Cardiac septum (tissue), 1 donor: ENCODE data around the gene TCEANC. TPM values are rescaled to one million over a fixed set of nuclear protein-coding genes. Genes with fewer than 3 reads are reported as not detected.

Experiments used
- DNase-seq: peaks from one replicate; pipeline ENCODE4 v3.0.0-alpha.2; 2020; ENCODE audit warnings: low spot score
- intact Hi-C: fragments of 100-400 bp; cut with DNase I; formaldehyde crosslinking; loops from one replicate; pipeline ENCODE4 v1.14.0; 2022
- total RNA-seq: library from RNA; stranded (reverse); fragmentation: NEBNext Ultra II Directional; extraction: Animal tissue kit (Norgen Biotek cat#: 25700); gene quantifications from one replicate; pipeline ENCODE4 v1.2.1, GENCODE V29; 2021
- donor health status: DM: no; HTN: no; CAD: no.

The TCEANC gene
- total RNA-seq, 1 donor from 2014 or later, result 6.4 TPM

DNA sequence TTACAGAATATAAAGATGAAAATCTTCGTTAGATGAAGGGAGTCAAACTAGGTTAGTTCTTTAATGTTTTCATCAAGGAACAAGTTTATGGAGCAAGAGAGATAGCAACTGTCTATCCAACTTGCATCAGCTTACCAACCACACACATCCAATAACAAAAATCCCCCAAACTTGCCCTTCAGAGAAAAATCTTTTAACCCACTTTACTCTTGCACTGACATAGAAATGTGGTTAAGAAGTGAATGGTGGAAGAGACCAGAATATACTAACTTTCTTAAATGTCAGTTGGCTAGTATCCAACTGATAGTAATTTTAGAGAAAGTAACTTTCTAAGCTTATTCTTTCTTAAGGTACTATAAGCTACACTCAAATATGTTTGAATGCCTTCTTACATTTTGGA, 34.3 kb downstream of the TCEANC start:
- intact Hi-C loops, result loop anchor here (5.0 kb wide), 1 partner anchor 35 kb away; the partner anchor contains the start of gene TCEANC
- DNase-seq, result no peak

DNA sequence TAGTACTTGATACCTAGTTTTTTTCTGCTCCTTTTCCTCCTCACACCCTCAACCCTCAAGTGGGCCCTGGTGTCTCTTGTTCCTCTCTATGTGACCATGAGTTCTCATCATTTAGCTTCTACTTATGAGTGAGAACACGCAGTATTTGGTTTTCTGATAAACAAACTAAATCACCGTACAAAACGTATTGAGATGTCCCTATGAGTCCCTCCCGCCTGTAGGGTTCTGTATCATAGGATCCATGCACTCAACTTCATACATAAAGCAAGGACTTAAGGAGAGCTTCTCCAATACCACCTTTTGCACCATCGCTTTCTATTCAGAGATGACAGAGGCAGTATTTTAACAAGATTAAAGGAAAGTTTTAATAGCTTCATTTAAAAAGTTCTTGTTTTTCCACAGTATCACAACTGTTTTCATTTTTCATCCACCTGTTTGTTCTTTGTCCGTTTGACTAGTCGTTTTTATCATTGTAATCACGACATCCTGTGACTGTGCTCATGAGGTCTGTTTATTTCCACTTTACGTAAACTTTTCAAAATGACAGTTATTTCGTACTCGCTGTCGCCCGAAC, 35.5 kb downstream of the TCEANC start:
- intact Hi-C loops, result loop anchor here (5.0 kb wide), 1 partner anchor 36 kb away; the partner anchor contains the start of gene TCEANC
- DNase-seq, result no peak

DNA sequence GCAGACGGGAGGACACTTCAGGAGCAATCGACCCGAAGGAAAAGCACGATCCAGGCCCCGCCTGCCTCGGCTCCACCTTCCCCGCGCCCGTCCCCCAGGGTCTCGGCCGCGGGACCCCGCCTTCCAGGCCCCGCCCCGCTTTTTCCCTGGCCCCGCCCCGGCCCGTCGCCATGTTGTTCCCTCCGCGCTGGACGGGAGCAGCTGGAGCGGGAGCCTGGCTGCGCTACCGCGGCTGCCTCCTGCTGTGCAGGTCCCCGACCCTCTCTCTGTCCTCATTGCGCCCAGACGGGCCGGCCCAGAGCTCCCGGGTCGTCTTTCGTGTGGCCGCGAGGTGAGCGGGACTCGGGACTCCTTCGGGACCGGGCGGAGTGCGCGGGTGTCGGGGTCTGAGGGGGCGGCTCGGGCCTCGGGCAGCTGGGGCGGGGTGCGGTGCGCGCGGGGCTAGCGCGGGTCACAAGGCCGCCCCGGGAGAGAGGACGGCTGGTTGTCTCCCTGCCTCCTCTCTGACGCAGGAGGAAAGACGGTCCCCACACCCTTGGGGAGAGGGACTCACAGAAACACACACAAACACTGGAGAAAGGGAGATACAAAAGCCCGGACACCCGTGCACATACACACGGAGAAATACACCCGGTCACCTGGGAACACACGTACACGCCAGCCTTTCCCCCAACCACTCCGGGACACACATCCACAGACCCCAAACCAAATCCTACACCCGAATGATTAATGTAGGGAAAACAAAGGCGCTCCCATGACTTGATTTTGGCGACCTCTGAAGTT, 36.2 kb downstream of the TCEANC start, which contains the start of gene RAB9A:
TSS of gene RAB9A (plus strand) at position 171 of the 783 bp plus-strand sequence. CDS start 19,619 bp downstream, outside the sequence.
- peak; percentile 93 for DNase-seq
- intact Hi-C loops, result loop anchor here (5.0 kb wide), 1 partner anchor 37 kb away; the partner anchor contains the start of gene TCEANC

DNA sequence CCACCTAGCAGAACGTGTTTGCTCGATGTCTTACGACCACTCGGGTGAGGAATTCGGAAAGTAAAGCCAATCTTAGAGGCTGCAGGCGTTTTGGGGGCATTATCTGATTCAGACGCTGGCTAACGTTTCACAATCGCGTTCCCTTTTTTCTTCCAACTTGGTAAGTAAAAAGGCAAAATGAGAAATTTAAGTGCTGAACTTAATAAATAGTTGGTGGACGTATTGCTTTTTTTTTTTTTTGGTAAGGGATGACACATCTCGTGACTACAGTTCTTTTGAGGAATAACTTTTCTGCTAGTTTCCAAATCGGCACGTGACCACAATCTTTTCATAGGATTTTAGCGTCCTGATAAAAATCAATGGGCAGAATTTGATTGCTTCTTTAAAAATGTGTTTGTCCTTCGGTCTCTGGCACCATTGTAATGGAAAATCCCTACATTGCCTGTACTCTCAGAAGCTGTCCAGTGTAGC, 36.8 kb downstream of the TCEANC start:
- no peak for DNase-seq
- intact Hi-C loops, result loop anchor here (5.0 kb wide), 1 partner anchor 37 kb away; the partner anchor contains the start of gene TCEANC

DNA sequence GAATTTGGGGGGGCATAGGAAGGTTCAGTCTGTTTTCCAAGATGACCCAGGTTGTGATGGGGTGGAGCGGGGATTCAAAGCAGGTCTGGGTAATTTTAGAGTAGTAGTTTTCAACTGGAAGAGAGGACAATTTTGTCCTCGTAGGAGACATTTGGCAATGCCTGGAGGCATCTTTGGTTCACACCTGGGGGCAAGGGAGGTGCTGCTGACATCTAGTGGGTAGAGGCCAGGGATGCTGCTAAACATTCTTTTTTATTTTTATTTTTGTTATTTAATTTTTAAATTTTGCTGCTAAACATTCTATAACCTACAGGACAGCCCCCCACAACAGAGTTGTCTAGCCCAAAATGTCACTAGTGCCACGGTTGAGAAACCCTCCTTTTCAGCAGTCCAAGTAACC, 37.9 kb downstream of the TCEANC start:
- DNase-seq, result no peak
- intact Hi-C loops, result no loop called here

DNA sequence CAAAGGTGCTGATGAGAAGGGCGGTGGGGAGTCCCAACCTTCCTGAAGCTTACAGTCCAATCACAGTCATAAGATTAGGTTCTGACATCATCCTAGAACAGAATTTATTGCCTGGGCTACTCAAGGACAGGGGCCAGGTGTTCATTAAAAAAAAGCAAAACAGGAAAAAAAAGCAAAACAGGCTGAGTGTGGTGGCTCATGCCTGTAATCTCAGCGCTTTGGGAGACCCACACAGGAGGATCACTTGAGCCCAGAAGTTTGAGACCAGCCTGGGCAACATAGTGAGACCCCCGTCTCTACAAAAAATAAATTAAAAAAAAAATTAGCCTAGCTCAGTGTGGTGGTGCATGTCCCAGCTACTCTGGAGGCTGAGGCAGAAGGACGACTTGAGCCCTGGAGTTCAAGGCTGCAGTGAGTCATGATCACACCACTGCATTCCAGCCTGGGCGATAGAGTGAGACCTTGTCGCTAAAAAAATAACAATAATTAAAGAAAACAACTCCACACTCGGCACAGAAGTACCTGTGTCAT, 39.0 kb downstream of the TCEANC start:
- intact Hi-C loops, result no loop called here
- DNase-seq, result no peak

DNA sequence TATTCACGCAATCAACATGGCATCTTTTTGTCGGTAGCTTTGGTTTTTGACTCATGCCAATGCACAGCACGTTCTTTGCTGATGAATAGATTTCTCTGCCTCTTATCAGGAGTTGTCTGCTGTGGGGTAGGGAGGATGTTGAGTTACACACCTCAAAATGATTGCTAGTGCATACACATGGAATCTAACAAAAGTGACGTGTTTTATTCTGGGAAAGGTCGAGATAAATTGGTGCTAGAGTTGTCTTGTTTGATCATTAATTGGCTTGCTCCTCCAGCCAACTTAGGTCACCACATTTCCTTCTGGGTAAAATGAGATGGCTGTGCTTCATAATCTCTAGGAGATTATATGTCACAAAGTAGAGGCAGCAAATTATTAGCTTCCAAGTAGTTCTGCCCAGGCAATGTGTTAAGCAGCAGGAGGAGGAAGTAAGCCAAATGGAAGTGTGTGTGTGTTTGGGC, 39.9 kb downstream of the TCEANC start:
- no peak for DNase-seq
- intact Hi-C loops, result no loop called here

DNA sequence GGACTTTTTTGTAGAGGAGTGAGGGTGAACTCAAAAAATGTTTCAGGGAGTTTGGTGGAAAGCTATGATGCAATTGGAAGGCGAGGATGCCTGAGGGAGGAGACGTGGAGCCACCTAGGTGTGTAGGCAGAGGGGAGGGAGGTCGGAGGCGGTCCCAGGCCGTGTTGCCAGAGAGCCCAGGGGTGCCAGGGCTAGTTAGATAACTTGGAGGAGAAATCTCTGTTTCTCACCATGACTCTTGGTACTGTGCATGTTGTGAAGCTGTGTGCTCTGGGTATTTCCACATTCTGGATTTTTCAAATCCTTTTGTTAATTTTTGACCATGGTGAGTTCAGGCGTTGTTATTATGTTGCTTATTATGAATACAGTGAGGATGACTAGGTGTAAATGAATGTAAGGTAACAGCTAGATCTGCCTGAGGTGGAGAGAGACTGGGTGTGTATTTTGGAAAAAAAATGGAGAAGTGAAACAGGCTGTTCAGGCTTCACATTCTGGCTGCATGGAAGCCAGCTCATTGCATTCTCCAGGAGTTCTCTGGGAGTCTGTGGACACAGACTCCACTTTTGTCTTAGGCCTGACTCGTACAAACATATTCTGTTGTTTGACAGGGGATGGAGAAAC, 40.5 kb downstream of the TCEANC start:
- intact Hi-C loops, result no loop called here
- DNase-seq, result no peak

DNA sequence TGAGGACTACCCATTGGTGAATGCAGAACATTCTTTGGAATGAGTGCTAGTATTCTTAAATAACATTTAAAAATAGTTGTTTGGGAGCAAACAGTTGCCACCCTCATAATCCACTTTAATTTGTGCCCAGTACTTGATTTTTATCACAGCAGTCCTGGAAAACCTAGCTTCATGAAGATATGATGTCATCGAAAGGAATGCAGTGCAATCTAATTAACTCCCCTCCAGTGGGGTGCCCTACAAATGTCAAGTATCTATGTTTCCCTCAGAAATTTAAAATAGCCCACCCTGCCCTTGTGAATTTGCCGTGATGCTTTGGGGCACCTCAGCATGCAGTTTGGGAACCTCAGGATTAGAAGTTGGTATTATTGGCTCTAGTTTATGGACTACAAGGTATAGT, 41.4 kb downstream of the TCEANC start:
- DNase-seq, result no peak
- intact Hi-C loops, result no loop called here

DNA sequence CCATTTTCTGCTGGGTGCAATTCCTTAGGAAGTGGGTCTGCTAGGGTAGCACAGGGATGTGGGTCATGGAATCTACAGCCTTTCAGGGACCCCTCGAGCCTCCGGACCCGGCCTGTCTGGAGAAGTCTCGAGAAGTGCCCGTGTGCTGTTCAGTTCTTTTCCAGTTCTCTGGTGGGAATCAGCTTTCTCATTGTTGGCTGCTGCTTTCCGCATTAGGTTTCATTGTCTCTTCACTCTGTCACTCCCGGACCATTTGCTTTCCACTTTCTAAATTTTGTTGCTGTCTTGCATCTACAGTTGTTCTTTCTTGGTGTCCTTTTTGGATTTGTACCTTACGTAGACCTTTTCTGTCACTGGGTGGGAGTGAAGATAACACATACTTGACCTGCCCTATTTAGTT, 42.0 kb downstream of the TCEANC start:
- DNase-seq, result no peak
- intact Hi-C loops, result no loop called here

DNA sequence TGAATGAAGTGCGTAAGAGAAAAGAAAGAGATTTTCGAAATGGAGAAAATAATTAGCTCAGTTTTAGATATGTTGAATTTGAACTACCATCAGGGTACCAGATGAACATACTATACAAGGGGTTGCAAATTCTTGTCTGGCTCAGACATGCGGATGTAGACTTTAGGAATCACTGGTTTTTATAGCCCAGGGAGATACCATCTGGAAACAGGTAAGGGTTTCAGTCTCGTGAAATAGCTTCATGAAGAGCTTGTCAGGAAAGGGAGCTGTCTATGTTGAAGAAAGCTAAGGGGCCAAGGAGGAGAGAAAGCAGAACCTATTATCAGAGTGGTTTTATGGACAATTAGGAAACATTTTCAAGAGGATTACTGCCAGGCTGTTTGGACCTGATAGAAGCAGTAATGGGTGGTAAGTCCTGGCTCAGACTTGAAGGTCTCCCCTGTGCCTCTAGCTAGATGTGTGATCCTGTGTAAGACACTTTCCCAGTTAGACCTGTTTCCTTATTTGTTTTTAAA, 42.7 kb downstream of the TCEANC start:
- intact Hi-C loops, result no loop called here
- no peak for DNase-seq

DNA sequence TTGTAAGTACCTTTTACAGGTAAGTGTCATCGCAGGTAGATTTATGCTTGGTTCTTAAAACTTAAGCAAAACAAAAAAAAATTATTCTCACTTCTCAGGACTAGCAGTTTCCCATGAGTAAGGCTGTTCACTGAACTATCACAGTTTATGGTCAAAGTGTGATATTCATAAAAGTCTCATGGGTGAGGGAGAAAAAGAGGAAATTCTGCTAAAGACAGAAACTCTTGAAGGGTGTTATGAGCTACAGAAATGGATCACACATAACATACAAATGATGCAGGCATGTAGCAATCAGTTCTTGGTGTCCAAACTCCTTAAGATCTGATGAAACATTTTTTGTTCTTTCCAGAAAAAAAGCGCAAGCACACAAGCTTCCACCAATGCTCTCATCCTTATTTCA, 44.5 kb downstream of the TCEANC start:
- no peak for DNase-seq
- intact Hi-C loops, result no loop called here

DNA sequence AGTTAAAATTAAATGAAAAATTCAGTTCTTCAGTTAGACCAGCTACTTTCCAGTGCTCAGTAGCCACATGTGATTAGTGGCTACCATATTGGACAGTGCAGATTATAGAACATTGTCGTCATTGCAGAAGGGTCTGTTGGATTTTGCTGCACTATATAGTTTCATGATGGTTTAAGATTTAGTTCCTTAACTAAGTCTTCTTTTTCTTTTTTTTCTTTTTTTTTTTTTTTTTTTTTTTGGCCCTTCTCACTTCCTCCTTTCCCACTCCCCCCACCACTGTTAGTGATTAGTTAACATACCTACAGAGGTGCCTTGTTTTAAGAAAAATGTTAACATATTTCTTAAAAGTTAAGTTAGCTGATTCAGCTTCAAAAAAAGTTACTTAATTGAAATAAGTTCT, 45.0 kb downstream of the TCEANC start:
- no peak for DNase-seq
- intact Hi-C loops, result no loop called here

DNA sequence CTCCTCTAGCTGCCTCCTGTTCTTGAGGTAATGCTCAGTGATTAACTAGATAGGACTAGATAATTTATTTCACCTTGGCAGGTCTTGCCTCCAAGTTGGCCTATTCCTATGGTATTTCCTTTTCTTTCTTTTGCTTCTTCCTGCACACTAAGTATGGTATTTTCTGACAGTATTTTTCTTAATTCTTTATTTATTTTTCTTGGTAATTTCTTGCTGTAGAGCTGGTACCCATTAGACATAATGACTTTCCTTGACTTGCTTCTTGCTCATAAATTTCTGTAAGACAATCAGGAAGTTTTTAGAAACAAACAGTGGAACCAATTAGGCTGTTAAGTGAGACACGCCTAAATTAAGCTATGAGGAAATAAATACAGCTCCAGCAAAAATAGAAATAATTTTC, 45.5 kb downstream of the TCEANC start:
- no peak for DNase-seq
- intact Hi-C loops, result no loop called here

DNA sequence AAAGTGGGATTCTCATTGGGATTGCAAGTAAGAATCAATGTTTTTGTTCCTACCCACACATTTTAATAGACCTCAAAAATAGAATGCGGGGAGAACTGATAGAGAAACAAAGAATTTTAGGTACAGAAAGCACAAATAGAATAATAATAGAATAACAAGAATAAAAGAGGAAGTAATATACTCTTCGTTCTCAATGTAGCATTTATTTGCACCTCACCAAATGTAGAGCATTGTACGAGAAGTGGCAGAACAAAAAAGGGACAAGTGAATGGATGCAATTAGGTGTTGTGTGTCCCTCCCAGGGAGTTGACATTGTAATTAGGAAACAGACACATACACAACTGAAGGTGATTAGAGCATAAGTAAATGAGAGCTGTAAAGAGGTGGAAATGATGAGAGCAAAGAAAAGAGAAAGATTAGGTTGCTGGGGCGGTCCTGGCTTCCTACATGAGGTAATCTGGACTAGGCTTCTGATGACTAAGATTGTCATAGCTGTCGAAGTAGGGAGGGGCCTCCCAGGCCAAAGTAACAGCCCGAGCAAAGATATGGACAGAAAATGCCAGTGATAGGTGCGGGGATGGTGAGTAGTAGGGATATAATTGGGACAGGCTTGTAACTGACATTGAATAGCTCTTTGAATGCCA, 46.4 kb downstream of the TCEANC start:
- no peak for DNase-seq
- intact Hi-C loops, result no loop called here

DNA sequence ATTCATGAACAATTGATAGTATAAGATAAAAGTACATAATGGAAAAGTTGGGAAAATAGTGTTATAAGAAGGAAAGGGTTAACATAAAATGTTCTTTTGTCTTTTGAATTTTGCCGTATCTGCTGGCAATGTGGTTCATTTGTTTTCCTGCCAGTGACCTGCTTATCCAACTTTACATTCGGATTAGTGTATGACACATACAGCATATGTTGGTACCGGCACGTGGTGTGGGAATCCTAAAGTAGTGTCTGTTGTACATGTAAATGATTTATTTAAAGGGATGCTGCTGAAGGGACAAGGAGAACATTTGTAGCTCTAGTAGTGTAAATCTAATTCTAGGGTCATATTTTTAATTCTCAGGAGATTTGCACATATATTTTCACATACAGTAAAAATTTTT, 47.4 kb downstream of the TCEANC start:
- intact Hi-C loops, result no loop called here
- no peak for DNase-seq

DNA sequence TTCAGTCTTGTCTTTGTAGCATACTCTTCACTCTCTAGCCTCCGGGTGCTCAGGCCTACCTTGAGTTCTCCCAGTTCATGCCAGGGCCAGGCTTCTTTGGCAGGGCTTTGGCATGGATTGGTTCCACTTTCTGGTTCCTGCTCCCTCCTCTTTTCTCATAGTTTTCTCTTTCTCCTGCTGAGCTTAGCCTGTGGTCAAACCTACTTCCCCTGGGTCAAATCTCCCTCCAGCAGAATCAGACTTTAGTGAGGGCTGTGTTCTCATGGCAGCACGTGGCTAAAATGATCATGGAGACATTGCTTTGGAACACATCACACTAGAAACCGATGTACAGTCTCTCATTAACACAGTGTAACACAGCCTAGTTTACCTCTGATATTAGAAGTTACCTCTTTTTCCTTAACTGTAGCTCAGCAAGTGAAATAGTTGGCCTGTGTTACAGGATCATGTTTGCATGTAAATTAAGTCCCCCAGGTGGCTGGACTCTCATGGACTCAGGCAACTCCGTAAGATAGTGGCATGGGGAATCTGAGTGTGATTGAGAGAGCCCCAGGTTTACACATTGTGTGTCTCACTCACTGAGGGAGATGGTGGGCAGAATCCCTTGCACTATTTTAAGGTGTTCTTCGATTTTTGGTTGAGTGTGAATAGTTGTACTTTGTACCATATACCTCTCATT, 49.3 kb downstream of the TCEANC start:
- DNase-seq, result no peak
- intact Hi-C loops, result no loop called here

DNA sequence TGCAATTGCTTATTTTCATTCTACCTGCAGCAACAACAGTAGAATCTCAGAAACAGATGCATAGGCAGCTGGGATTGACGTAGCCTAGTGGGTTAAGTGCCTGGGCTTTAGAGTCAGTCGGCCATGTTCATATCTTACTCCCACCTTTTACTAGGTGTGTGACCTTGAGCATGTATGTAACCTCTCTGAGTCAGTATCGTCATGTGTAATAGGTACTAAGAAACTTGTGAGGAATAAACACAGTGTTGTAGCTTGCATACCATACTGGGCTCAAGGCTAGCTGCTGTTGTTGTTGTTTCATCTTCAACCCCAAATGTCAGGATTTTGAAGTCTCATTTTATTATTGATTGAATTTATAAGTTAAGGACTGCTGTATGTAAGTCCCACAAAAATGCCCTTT, 50.2 kb downstream of the TCEANC start:
- no peak for DNase-seq
- intact Hi-C loops, result no loop called here

DNA sequence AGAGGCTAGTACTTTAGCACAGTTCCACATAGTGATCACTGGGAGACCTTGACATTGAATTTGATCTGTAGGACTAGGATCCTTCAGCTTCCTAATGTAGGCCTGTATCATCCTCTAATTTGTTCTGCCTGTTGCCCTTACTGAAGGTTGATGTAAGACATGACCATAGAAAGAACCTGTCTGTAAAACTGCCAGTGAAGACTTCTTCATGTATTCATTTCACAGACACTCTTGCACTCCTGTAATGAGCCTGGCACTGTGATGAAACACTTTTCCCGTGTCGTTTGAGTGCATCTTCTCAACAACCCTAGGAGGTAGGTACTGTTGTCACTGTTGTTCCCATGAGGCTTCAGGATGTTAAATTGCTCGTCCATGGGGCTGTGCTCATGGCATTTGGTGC, 50.6 kb downstream of the TCEANC start:
- intact Hi-C loops, result no loop called here
- no peak for DNase-seq
